ENCODE measurements around the gene WHRN. TPM values are rescaled to one million over a fixed set of nuclear protein-coding genes. Genes with fewer than 3 reads are reported as not detected.

WHRN gene
- total RNA-seq, 1 donor from 2014 or later = 1.1 TPM

- Histone ChIP-seq H2AFZ (replicated peaks) (no peak overlapping the region), H3K4me1 (peaks cover 62% of the 10 kb centered on the region), H3K27me3 (peaks cover 42% of the 10 kb centered on the region), H3K9me3 (ENCODE audit: low read depth) (no peaks in the 10 kb centered on the region), H3F3A (ENCODE audit: low read depth) (peaks cover 42% of the 10 kb centered on the region), H3K36me3 (no peaks in the 10 kb centered on the region), H3K27ac (no peak overlapping the region), H4K20me1 (ENCODE audit: low read depth) (peaks cover 12% of the 10 kb centered on the region), H3K4me3 (peak overlapping the region; percentile 6), H3K9ac (no peak overlapping the region), H3K79me2 (ENCODE audit: low read depth) (peaks cover 9% of the 10 kb centered on the region), H3K4me2 (peak overlapping the region; percentile 72)
- H3K4me1 Mint-ChIP-seq = peaks cover 64% of the 10 kb centered on the region
- DNase-seq (ENCODE audit: low spot score) = no peak
- TF ChIP-seq EZH2 (IDR thresholded peaks at IDR 0.05) = no peak
- no peak for TF ChIP-seq EZH2phosphoT487 (IDR thresholded peaks at IDR 0.05)
- TF ChIP-seq, protein P1, sequence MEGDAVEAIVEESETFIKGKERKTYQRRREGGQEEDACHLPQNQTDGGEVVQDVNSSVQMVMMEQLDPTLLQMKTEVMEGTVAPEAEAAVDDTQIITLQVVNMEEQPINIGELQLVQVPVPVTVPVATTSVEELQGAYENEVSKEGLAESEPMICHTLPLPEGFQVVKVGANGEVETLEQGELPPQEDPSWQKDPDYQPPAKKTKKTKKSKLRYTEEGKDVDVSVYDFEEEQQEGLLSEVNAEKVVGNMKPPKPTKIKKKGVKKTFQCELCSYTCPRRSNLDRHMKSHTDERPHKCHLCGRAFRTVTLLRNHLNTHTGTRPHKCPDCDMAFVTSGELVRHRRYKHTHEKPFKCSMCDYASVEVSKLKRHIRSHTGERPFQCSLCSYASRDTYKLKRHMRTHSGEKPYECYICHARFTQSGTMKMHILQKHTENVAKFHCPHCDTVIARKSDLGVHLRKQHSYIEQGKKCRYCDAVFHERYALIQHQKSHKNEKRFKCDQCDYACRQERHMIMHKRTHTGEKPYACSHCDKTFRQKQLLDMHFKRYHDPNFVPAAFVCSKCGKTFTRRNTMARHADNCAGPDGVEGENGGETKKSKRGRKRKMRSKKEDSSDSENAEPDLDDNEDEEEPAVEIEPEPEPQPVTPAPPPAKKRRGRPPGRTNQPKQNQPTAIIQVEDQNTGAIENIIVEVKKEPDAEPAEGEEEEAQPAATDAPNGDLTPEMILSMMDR (IDR thresholded peaks at IDR 0.05) = no peak
- peaks cover 9% of the 10 kb centered on the region for H3K27me3 Mint-ChIP-seq (ENCODE audit: insufficient read depth, low read depth)
- peaks cover 2% of the 10 kb centered on the region for H3K36me3 Mint-ChIP-seq
- peaks cover 3% of the 10 kb centered on the region for H3K9me3 Mint-ChIP-seq
- H3K4me3 Mint-ChIP-seq = peak overlapping the region; percentile 82
- peak overlapping the region; percentile 31 for H3K27ac Mint-ChIP-seq
Observed at GRCh38 chr9:114503009-114503408, 2.3 kb downstream of the WHRN start.

- peak overlapping the region; percentile 82 for H3K4me3 Mint-ChIP-seq
- H3K9ac ChIP-seq = no peak overlapping the region
- peaks cover 3% of the 10 kb centered on the region for H3K9me3 Mint-ChIP-seq
Observed at GRCh38 chr9:114501796-114502682, 3.2 kb downstream of the WHRN start.

GRCh38 chr9:114500697-114501292 lies 4.5 kb downstream of the WHRN start:
- Histone ChIP-seq H4K20me1 (ENCODE audit: low read depth) (peaks cover 12% of the 10 kb centered on the region), H3K4me1 (peaks cover 61% of the 10 kb centered on the region), H3K4me3 (no peak overlapping the region), H3K79me2 (ENCODE audit: low read depth) (peaks cover 9% of the 10 kb centered on the region), H3K9me3 (ENCODE audit: low read depth) (no peaks in the 10 kb centered on the region), H3K9ac (no peak overlapping the region), H2AFZ (replicated peaks) (no peak overlapping the region), H3K27ac (no peak overlapping the region), H3K4me2 (peak overlapping the region; percentile 72), H3K27me3 (peaks cover 20% of the 10 kb centered on the region), H3K36me3 (no peaks in the 10 kb centered on the region), H3F3A (ENCODE audit: low read depth) (peaks cover 42% of the 10 kb centered on the region)
- no peak for TF ChIP-seq EZH2 (IDR thresholded peaks at IDR 0.05)
- DNase-seq (ENCODE audit: low spot score) = no peak
- Mint-ChIP-seq H3K4me3 (no peak overlapping the region), H3K9me3 (no peaks in the 10 kb centered on the region), H3K4me1 (peaks cover 70% of the 10 kb centered on the region), H3K27me3 (ENCODE audit: insufficient read depth, low read depth) (peaks cover 6% of the 10 kb centered on the region), H3K27ac (no peak overlapping the region), H3K36me3 (peaks cover 2% of the 10 kb centered on the region)

More at GRCh38 chr9:114501796-114502682, 3.2 kb downstream of the WHRN start:
- Histone ChIP-seq H4K20me1 (ENCODE audit: low read depth) (peaks cover 12% of the 10 kb centered on the region), H3K36me3 (no peaks in the 10 kb centered on the region), H3K4me1 (peaks cover 61% of the 10 kb centered on the region), H3K4me3 (peak overlapping the region; percentile 45), H3F3A (ENCODE audit: low read depth) (peaks cover 42% of the 10 kb centered on the region), H2AFZ (replicated peaks) (peak overlapping the region; percentile 74), H3K4me2 (peak overlapping the region; percentile 72), H3K27me3 (peaks cover 33% of the 10 kb centered on the region), H3K79me2 (ENCODE audit: low read depth) (peaks cover 9% of the 10 kb centered on the region), H3K9me3 (ENCODE audit: low read depth) (no peaks in the 10 kb centered on the region), H3K27ac (peak overlapping the region; percentile 85)
- DNase-seq (ENCODE audit: low spot score) = peak; percentile 83
- TF ChIP-seq, protein P1 (IDR thresholded peaks at IDR 0.05) = no peak
- TF ChIP-seq EZH2 (IDR thresholded peaks at IDR 0.05) = no peak
- no peak for TF ChIP-seq EZH2phosphoT487 (IDR thresholded peaks at IDR 0.05)
- H3K27ac Mint-ChIP-seq = peak overlapping the region; percentile 87
- peaks cover 2% of the 10 kb centered on the region for H3K36me3 Mint-ChIP-seq
- H3K27me3 Mint-ChIP-seq (ENCODE audit: insufficient read depth, low read depth) = peaks cover 9% of the 10 kb centered on the region
- peaks cover 63% of the 10 kb centered on the region for H3K4me1 Mint-ChIP-seq
